Fibroblast of the aortic adventitia (primary cell): ENCODE results near the gene CNOT6. TPM values are rescaled to one million over a fixed set of nuclear protein-coding genes. Genes with fewer than 3 reads are reported as not detected.

Experiments
- DNase-seq: peaks from one replicate; pipeline ENCODE4 v3.0.0-alpha.2; 2010; ENCODE audit warnings: low read depth
- H3K4me3 ChIP-seq: 2 replicates; pipeline ENCODE4 v1.5.1; 2011; ENCODE audit warnings: low read depth, mild to moderate bottlenecking, control low read depth, low read length, moderate library complexity
- total RNA-seq: library from RNA; depleted of rRNA; stranded (reverse); fragments of >200 nt; gene quantifications from 2 replicates; pipeline ENCODE4 v1.2.3, GENCODE V29; 2012; ENCODE audit warnings: low replicate concordance
- TF ChIP-seq, protein P1 (sequence below): IDR thresholded peaks from 2 replicates; pipeline ENCODE4 v1.5.1; 2011; ENCODE audit warnings: mild to moderate bottlenecking, low read length, control low read depth, inconsistent platforms; ENCODE audit not compliant: insufficient read depth

Gene CNOT6
- total RNA-seq, 1 donor: 12.1 TPM

DNA sequence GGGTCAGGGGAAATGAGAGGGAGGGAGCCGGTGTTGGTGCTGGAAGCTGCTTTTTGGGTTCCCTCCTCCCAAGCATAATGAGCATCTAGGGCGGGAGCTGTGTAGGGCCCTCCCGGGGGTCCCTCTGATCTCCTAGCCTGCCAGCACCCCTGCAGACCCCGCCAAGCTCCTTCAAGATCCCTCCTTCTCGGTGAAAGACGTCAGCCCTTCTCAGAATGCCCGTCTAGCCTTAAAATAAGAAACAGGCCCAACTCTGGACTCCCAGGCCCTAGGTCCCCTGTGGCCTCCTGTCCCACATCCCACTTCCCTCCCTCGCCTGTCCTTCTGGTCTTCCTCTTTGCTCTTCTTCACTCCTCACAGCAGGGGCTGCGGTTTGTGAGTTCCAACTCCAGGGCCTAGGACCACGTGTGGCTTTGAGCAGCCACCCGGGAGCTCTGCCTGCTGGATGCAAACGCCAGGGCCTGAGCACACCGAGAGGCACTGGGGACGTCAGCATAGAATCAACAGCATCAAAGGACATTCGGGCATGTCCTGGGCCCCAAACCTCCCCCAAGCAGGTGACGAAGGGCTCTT lies 105.9 kb downstream of the CNOT6 start:
- no peak overlapping the region for H3K4me3 ChIP-seq
- no peak for DNase-seq
- TF ChIP-seq, protein P1, sequence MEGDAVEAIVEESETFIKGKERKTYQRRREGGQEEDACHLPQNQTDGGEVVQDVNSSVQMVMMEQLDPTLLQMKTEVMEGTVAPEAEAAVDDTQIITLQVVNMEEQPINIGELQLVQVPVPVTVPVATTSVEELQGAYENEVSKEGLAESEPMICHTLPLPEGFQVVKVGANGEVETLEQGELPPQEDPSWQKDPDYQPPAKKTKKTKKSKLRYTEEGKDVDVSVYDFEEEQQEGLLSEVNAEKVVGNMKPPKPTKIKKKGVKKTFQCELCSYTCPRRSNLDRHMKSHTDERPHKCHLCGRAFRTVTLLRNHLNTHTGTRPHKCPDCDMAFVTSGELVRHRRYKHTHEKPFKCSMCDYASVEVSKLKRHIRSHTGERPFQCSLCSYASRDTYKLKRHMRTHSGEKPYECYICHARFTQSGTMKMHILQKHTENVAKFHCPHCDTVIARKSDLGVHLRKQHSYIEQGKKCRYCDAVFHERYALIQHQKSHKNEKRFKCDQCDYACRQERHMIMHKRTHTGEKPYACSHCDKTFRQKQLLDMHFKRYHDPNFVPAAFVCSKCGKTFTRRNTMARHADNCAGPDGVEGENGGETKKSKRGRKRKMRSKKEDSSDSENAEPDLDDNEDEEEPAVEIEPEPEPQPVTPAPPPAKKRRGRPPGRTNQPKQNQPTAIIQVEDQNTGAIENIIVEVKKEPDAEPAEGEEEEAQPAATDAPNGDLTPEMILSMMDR: no peak

DNA sequence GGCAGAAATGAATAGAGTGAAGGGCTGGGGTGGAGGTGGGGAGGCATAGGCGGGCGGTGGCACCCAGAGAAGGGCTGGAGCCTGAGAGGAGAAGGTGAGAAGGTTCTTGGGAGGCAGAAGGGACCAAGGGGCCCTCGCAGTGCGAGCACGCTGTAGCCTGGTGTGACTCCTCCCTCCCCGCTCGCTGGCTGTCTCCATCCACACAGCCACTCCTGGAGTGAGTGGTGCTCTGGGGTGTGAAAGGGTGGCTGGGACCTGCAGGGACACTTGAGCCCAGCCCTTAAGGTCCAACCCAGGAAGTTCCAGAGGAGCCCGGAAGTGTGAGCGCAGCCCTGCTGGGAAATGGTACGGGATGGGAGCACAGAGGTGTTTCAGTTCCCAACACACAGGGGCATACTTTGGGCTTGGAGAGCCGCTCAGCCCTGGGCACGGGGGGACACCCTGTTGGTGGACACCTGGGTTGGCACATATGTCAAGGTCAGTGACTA lies 106.4 kb downstream of the CNOT6 start:
- no peak overlapping the region for H3K4me3 ChIP-seq
- TF ChIP-seq, protein P1: no peak
- no peak for DNase-seq

DNA sequence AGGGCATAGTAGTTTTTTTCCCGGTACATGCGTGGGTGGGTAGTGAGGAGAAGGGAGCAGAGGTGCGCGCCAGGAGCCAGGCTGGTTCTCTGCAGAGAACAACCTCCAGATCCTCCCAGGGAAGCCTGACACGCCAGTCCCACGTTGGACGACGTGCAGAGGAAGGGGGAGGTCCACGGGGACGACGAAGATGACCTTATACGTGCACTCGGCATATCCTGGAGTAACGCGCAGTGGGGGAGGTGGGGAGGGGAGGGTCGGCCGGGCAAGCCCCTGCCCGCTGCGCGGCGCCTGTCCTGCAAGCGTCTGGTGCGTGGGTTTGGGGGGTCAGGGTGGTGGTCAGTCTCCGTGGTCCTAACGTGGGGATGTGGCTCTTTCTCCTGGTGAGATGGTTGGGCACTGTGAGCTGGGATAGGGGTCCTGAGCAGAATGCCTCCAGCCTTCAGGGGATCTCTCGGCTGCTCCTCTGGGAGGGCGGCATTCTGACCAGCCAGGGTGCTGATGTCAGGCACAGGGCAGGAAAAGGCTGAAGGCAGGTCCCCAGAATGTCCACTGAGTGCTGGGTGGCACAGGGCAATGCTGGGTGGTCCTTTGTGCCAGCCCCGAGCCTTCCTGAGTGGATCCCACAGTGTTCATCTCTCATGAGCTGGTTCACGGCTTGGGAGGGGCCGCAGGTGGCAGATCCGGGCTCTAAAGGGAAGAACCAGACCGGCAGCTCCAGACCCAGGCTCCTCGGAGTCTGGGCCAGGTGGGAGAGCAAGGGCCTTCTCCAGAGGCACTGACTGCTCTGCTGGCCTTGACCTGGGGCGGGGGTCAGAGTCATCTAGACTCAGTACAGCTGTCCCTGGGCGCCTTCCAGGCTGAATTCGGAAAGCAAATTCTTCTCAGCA lies 107.7 kb downstream of the CNOT6 start:
- TF ChIP-seq, protein P1: no peak
- DNase-seq: no peak
- H3K4me3 ChIP-seq: no peak overlapping the region

DNA sequence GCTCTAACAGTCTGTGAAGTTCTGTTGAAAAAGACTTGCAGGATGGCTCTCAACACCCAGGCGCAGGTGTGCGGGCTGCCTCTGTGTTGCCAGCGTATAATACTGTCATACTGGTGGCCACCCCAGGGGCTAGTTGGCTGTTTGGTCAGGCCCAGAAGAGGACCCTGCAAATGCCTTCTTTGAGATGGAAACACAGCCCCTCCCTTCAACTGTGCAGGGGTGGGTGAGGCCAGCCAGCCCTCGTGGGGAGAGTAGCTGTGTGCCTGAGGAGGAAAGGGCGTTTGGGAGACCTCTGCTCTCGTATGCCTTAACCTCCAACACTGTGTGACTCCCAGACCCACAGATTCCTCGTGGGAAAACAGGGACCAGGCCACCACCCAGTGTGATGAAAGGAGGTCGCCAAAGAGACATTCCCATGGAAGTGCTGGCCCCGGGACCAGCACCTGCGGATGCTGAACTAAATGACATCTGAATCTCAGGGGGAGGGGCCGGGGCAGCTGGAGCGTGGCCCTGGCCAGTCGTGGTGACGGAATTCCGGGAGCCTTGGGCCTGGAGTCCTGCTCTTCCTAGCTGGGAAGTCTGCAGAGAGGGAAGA lies 108.4 kb downstream of the CNOT6 start:
- no peak overlapping the region for H3K4me3 ChIP-seq
- DNase-seq: no peak
- TF ChIP-seq, protein P1: no peak

DNA sequence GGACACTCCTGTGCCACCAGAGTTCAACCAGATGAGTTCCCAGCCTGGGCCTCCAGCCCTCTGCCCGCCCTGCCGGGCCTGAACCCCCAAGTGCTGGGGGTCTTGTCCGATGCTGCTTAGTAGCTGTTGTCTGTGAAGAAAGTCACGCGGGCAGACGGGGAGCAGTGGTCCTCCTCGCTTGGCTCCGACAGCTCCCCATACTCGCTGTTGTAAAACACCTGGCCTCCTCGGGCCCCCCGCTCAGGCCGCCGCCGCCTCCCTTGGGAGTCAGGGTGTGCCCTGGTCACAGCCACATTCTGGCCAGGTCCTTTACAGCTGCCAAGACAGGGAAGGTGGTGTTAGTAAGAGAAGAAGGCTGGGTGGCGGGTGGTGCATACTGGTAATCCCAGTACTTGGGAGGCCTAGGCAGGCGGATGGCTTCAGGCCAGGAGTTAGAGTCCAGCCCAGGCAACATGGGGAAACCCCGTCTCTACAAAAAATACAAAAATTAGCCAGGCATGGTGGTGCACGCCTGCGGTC lies 109.0 kb downstream of the CNOT6 start:
- H3K4me3 ChIP-seq: no peak overlapping the region
- TF ChIP-seq, protein P1: no peak
- no peak for DNase-seq

DNA sequence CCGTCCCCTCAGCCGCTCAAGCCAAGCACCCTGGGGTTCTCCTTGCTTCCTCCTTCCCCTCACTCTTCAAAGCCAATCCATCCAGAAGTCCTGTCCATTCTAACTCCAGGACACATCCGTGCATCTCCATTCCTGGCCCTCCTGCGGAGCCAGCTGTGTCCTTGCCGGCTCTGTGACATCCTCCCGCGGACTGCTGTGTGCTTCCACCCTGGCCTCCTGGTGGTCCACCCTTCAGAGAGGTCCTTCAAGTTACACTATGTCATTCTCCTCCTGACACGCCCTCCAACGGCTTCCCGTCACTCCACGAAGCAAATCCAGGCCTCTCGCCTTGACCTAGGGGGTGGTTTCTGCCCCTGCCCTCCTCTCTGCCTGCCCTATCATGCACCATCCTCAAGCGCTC lies 110.1 kb downstream of the CNOT6 start:
- DNase-seq: no peak
- TF ChIP-seq, protein P1: no peak
- H3K4me3 ChIP-seq: no peak overlapping the region
